HG03571 (cell line): ENCODE results near the gene CEP170B.

ENCODE experiments used
- ATAC-seq: cut with Tn5 transposase; IDR thresholded peaks from one replicate; pipeline ENCODE4 v1.9.1; 2021; ENCODE audit not compliant: unreplicated experiment

Gene CEP170B

DNA sequence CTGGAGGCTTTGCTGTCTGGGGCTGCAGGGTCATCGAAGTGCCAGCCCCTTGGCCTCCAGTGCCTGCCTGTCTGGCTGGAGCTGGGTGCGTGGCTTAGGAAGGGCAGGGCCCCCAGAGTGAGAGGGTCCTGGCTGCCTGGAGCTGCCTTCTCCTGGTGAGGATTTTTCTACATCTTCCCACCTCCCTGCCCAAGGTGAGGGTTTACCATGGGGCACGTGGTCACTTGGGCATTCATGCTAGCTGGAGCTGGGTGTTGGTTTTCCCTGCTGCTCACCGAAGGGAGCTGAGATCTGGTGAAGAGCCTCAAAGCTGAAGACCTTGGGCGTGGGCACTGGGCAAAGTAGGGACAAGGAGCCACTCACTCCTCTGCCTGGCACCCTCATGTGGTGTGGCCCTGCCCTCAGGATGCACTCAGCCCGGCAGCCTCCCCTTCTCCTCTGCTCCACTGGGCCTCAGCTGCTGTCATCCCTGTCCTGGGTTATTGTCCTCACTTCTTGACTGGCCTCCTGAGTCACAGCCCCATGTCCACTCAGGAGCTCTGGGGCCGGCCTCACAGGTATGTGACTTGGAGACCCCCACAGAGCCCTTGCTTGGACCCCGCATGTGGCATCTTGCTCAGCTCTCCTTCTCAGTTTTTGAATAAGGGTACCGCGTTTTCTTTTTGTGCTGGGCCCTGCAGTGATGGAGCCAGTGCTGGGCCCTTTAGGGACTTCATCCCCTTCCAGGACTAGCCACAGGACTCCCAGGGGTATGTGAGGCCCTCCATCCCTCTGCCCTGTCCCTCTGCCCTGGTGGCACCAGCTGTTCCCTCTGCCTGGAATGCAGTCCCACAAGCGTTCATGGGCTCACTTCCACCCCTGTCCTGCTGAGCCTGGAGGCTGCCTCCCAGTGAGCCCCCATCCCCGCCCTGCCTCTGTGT is 1.6 kb downstream of the CEP170B start:
- ATAC-seq: no peak

DNA sequence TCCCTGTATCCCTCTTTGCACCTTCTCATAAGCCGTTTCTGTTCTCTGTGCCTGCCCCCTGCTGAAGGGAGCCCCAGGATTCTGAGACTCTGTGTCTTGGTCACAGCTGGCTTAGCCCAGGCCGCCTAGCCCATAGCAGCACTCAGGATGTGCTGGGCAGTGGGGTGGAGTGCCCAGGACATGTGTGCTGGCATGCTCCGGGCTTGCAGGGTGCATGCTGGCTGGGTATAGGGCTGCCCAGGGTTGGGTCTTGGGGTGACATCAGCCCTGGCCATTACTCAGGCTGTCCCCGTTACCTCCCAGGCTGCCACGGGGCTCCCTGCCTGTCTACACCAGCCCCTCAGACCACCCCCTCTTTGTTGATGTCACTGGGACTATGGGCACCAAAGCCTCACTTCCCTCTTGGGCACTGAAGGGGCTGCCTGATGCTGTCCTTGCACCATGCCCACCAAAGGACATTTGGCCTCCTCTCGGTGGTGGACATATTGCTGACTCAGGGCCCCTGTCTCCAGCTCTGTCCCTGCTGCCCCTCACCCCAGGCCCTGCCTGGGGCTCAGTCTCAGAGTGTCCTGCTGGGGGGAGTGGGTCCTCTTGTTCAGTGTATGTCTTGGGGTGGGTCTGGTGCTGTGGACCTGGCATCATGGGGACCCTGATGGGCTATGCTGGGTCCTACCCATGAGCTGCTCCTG is 2.4 kb downstream of the CEP170B start:
- no peak for ATAC-seq

DNA sequence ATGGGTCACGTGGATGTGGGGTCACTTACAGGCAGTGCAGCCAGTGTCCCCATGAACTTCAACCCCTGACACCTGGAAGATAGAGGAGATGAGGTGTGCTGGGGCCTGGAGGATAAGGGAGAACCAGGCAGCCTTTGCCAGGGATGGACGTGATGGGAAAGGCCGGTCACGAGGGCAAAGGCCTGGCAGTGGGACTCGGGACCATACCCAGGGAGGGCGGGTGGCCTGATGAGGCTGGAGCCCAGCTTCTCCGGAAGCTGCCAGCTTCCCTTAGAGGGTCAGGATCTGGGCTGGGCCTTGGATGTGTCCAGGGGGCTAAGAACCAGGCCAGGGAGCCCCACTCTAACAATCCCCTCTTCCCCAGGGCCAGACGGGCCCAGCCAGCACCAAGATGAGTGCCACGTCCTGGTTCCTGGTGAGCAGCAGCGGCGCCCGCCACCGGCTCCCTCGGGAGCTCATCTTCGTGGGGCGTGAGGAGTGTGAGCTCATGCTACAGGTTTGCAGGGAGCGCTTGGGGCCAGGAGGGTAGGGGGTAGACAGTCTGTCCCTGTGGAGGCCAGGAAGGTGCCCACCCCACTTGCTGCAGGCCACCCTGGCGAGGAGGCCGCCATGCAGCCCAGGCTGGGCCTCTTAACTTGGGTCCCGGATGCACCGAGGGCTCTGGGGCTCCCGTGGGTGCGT is 3.1 kb downstream of the CEP170B start:
- ATAC-seq: no peak

DNA sequence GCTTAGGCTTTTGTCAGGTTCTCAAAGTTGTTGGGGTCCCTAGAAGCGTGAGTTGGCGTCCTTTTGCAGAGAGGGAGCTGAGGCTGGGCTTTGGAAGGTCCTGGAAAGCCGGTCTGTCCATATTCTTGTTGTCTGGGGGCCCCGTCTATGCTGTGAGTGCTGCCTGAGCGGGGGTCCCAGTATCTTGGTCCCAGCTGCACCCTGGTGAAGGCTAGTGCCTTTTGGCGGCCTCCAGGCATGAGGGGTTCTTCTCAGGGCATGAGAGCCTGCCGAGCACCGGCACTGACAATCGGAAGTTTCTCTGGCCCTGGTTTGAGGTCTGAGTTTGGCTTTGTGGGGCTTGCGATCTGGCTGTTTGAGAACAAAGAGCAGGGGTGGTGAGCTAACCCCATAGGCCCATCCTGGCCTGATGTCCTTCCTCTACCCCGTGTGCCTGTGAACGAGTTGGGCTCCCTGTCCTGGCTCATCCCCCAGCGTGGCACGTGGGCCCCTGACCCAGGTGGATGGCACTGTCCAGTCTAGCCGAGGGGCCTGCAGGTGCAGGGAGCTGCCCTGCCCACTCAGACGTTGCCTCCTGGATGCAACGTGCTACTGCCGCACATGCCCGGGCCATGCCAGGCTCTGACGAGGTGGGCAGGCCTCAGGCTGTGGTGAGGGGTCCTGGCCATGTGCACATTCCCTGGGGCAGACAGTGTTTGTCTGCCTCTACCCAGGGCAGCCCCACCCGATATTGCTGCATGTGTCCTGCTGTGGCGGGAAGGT is 3.9 kb downstream of the CEP170B start:
- ATAC-seq: no peak

DNA sequence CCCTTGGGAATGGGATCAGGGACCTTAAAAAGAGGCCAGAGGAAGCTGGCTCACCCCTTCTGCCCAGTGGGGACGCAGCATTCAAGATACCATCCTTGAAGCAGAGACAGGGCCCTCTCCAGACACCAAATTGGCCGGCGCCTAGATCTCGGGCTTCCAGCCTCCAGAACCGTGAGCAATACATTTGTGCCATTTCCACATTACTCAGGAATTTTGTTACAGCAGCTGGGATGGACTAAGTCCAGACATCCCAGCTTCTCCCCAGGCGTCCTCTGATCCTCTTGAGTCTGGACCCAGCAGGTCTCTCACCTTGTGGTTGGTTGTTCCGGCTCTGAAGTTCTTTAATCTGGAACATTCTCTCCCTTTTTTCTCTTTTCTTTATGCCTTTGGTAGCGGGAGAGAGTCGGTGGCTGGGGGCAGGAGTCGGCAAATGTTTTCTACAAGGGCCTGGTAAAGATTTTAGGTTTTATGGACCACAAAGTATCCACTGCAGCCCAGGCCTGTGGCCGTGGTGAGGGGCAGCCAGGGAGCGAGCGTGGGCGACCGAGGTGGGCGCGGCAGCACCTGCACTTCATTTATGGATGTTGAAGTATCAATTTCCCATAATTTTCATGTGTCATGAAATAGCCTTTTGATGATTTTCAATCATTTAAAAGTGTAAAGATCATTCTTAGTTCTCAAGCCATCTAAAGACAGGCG is 4.8 kb downstream of the CEP170B start:
- ATAC-seq: no peak

DNA sequence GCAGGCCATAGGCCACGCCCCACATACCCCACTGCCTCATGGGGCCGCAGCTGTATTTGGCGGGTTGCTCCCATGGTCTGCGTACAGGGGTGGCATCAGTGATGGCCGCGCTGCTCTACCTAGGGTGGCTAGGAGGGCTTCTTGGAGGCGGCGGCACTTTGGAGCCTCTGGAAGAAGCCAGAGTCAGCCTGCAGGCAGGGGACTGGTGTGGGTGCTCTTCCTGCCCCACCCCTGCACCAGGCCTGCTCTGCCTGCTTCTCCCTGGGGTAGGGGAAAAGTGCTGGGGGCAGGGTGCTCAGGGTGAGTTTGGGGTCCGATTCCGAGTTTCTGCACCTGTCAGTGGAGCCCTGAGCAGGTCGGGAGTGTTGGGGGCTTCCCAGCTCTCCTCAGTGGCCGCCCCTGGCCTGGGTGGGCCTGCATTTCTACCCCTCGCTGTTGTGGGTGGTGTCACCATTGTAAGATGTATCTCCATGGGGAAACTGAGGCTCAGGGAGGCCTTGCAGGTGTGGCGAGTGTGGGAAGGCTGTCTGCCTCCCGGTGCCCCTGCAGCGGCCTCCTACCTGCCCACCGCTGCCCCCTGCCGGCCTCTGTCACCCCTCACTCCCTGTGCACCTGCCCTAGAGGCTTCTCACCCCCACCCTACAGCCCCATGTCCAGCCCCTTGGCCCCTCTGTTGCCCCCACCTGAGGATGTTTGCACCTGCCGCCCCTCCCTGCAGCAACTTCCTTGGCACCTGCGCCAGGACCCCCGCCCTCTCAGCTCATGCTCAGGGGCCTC is 5.5 kb downstream of the CEP170B start:
- no peak for ATAC-seq

DNA sequence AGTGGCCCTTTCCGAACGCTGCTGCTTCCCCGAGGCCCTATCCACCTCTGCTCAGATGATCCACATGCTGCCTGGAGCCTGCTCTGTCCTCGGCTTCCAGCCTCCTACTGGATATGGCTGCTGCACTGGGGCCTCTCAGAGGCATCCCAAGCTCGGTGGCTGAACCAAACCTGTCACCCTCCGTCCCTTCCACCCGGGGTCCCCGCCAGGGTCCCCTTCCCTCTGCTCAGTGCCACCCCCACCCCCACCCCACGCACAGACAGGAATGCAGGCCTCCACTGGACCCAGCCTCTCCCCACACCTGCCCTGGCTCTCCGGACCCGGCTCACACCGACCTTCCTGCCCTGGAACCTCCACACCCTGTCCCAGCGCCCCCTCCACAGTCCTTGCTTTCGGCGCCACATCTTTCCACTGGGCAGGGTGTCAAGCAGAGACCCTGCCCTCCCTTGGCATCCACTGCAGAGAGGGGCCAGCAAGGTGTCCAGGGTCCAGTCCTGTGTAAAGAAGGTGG is 6.1 kb downstream of the CEP170B start:
- ATAC-seq: no peak

DNA sequence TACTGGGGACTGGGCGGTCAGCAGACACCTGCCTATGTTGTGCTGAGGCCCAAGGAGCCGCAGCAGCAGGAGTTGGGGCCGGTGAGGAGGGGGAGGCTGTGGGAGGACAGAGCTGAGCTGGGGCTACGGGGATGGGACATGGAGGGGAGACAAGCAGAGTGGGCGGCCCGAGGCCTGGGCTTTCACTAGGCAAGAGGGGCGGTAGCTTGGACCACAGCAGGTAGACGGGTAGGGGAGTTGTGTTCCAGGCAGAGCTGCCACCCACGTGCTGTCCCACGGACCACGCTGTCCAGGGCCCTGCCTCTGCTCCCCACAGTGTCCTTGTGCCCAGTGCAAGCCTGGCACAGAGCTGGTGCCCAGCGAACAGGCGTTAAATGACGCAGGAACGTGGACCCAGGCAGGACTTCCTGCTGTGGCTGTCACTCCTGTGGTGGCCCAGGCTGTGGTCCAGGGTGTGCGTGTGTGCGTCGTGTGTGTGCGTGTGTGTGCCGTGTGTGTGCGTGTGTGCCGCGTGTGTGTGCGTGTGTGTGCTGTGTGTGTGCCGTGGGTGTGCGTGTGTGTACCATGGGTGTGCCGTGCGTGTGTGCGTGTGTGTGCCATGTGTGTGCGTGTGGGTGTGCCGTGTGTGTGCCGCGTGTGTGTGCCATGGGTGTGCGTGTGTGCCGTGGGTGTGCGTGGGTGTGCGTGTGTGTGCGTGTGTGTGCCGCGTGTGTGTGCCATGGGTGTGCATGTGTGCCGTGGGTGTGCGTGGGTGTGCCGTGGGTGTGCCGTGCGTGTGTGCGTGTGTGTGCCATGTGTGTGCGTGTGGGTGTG is 6.8 kb downstream of the CEP170B start:
- ATAC-seq: no peak

DNA sequence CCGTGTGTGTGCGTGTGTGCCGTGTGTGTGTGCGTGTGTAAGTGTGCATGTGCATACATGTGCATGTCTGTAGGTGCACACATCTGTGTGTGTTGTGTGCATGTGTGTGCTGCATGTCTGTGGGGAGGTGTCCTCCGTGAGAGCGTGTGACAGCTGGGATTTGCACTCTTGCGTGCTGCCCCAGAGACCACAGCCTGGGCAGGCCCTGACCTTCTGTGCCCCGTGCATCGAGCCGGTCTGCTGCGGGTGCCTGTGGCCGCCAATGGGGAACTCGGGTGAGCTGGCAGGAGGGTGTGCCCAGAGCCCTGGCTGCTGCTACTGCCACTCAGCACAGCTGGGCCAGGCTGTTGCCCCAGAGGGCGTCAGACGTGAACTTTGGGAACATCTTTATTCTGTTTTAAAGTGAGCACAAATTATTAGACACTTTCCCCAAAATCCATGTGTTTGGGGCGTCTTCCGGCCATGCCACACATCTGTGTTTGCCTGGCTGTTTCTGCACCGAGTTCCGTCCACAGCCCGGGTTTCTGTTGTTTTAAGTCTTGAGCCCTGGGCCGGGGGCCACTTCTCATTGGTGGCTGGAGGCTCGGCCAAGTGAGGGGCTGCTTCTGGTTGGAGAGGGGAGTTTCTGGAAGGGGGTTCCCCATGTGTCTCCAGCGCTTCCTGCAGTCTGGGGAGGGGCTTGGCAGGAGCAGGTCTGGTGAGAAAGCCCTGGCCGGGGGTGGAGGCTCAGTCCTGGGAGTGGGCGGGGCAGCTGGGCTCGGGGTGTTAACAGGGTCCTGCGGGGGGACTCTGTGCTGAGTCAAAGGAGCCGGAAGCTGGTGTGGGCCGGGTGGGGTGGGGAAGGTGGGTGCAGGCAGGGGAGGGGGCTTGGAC is 7.6 kb downstream of the CEP170B start:
- no peak for ATAC-seq

DNA sequence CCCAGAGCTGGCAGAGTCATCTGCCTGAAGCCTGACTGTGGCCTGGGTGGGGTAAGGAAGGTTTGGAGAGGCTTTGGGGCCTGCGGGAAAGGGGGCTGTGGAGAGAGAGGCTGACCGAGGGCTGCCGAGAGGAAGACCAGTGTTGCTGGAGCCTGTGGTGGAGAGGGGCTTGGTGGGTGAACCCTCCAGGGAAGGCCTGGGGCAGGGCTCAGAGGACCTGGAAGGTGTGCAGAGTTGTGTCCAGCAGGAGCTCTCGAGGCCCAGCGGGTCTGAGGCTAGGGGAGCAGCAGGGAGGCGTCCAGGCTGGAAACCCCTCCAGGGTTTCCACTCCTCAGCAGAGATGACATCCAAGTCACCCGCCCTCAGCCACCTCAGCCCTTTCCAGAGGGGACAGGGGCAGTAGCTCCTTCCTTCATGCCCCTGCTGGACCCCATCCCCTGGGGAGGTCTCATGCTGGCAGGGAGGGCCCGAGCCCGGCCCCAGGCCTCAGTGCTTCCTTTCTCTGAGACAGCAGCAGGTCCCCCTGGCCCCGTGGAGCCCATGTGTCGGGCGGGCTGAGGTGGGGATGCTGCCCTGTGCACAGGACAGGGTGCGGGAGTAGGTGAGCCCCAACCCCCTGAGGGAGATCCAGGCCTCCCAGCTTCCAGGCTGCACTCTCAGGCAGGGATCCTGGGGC is 8.4 kb downstream of the CEP170B start:
- ATAC-seq: no peak

DNA sequence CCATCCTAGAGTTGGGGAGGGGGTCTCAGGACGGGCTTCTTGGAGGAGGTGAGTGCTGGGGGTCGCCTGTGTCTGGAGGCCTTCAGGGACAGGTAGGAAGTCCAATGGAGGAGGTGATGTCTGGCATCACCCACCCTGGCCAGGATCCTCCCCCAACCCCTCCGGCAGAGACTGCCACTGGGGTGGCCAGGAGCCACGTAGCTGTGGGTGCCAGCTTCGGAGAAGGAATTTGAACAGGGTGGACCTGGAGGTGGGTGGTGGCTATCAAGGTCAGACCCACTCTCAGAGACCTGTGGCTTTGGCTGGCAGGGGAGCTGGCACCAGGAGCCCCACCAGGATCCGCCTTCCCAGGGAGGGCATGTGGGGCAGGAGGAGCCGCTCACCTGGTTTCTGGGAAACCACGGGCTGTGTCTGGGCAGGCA is 9.1 kb downstream of the CEP170B start:
- no peak for ATAC-seq

DNA sequence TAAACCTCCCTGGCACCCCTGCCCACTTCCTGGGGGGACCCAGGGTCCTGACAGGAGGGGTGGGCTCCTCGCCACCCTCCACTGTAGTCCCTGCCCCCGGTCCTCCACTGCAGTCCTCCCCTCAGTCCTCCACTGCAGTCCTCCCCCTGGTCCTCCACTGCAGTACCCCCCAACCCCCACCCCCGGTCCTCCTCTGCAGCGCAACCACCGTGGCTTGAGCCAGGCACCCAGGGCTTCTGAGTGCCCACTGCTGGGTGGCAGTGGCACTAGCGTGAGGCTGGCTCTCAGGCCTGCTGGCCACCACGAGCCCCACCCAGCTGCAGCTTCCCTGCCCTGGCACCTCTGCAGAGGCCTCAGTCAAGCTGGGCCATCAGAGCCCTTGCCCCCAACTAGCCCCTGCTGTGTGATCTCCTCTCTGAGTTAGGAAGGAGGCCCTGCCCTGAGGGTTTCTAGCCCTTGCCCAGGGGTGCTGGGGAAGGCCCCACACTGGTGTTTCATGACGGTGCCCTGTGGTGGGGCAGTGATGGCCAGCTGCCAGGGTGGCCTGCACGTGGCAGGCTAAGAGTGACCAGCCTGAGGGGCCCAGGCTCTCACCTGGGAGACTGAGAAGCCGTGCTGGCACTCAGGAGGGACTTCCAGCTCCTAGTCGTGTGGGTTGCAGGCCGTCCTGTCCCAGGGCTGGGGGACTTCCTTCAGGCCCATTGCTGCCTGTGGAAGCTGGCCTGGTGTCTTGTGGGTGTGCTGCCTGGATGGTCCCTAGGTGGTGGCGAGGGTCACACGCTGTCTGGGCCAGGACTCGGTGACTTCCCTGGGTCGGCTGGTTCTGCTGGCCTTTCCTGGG is 9.7 kb downstream of the CEP170B start:
- ATAC-seq: no peak

DNA sequence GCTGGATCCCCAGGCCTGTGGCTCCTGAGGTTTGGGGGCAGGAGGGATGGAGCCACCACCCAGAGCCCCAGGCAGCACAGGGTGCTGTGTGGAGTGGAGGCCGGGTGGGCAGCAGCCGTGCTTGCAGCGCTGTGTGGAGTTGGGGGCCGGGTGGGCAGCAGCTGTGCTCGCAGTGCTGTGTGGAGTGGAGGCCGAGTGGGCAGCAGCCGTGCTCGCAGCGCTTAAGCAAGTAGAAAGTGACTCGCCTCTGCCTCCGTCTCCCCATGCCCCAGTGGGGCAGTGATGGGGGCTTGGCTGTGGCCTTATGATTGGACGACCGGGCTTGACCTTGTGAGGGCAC is 10.3 kb downstream of the CEP170B start:
- ATAC-seq: no peak

DNA sequence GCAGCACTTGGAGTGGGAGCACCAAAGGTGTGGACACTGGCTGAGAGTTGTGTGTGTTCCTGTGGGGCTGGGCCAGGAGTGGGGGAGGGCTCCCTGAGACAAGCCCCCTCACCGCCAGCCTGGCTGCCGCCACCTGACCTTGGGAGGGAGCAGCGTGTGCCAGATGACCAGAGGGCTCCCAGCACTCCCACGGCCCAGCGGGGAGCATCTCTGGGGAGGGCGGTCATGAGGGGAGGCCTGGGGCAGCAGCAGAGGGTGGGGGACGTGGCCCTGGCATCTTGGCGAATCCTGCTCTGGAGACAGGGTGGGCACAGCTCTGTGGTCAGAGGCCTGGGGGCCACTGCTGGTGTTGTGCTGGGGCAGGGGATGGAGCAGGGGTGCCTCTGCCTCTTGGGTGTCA is 10.7 kb downstream of the CEP170B start:
- no peak for ATAC-seq

DNA sequence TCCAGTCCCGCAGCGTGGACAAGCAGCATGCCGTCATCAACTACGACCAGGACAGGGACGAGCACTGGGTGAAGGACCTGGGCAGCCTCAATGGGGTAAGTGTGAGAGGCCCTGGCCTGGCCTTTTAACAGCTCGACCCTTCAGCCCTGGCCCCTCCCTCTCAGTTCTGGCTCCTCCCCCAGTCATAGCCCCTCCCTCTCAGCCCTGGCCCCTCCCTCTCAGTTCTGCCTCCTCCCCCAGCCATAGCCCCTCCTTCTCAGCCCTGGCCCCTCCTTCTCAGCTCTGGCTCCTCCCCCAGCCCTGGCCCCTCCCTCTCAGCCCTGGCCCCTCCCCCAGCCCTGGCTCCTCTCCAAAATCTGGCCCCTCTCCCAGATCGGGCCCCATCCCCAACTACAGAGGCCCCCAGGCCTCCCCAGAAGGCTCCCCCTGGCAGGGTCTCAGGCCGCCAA is 11.2 kb downstream of the CEP170B start:
- ATAC-seq: no peak

DNA sequence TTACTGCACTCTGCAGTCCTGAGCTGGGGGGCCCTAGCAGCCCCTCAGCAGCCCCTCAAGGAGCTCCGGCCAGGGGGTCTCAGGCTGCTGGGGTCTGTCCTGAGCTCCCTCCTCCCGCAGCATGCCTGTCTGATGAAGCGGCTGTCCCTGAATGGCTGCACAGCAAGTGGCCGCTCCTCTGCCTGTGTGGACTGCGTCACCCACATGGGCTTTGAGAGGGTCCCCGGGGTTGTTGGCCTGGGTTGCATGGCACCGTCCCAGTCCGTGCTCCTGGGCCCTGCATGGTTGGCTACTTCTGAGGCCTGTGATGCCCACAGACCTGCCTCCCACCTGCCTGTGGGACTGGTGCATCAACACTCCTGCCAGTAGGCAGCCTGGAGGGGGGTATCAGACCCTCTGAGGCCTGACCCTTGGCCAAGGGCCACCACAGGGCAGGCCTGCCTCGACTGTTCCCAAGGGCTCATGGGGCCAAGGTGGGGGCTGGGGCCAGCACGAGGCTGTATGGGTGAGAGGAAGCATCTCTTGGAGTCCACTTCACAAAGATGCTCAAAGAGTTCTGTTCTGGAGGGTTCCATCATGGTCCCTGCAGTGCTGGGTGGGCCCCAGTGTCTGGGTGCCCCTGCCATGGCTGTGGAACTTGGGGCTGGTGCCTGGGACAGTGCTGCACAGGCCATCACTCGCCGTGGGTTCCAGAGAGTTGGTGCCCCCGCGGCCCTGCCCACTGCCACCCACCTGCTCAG is 12.2 kb downstream of the CEP170B start:
- no peak for ATAC-seq
